ENCODE results near the gene ENDOV. TPM values are rescaled to one million over a fixed set of nuclear protein-coding genes. Genes with fewer than 3 reads are reported as not detected.

ENDOV gene
- total RNA-seq, 2 experiments from 2014 or later: 12.3 to 13.0 TPM

DNA sequence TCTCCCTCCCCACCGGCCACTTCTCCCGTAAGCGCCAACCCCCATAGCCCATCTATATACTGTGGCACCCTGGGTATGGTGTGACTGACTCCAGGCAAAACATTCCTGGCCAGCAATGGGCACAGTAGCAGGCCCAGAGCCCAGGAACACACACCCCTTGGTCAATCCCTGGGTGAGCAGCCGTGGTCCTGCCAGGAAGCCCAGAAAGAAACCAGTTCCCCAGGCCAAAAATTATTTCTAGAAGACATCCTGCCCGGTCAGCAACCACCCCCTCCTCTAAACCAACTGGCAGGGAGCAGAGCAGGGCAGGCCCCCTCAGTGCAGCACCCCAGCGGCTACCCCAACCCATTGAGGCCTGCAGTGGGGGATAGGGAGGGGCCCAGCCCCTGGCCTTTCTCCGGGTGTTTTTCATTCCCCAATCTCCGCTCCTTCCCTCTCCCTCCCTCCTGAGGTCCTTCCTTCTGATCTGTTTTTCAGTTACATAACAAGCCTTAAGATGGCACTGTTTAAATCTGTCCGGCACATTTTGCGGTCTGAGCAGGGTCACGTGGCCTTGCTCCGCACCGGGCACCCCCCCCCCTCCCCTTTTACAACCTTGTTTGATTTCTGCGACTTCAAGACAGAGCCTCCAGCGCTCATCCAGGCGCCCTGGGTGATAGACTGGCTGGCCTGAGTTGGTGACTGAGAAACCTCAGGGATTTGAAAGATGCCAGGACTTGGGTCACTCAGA is 59.4 kb downstream of the ENDOV start:
- intact Hi-C loops (cut with DNase I, micrococcal nuclease): loop anchor here in 1 of 2 experiments (2.0 to 10.0 kb wide), 2 partner anchors 100 to 920 kb away; partner anchors contain the start of gene BAHCC1
- no peaks in the 10 kb centered on the region for H3K9me3 Mint-ChIP-seq (ENCODE audit: low read depth)
- peak overlapping the region; percentile 66 for H3K4me3 Mint-ChIP-seq
- peaks cover 7% of the 10 kb centered on the region for H3K36me3 Mint-ChIP-seq (ENCODE audit: low read depth)
- H3K27me3 Mint-ChIP-seq: peaks cover 28% of the 10 kb centered on the region
- peaks cover 19% of the 10 kb centered on the region for H3K4me1 Mint-ChIP-seq
- ATAC-seq: no peak
- H3K27ac Mint-ChIP-seq: no peak overlapping the region
- CTCF ChIA-PET: interaction anchor here (1.1 to 1.4 kb wide), 2 partner anchors 20 to 307 kb away, joined by 3 to 6 read pairs; no protein-coding TSS in a partner anchor
- POLR2A ChIA-PET: no interaction called here
- DNase-seq: peak; percentile 69

DNA sequence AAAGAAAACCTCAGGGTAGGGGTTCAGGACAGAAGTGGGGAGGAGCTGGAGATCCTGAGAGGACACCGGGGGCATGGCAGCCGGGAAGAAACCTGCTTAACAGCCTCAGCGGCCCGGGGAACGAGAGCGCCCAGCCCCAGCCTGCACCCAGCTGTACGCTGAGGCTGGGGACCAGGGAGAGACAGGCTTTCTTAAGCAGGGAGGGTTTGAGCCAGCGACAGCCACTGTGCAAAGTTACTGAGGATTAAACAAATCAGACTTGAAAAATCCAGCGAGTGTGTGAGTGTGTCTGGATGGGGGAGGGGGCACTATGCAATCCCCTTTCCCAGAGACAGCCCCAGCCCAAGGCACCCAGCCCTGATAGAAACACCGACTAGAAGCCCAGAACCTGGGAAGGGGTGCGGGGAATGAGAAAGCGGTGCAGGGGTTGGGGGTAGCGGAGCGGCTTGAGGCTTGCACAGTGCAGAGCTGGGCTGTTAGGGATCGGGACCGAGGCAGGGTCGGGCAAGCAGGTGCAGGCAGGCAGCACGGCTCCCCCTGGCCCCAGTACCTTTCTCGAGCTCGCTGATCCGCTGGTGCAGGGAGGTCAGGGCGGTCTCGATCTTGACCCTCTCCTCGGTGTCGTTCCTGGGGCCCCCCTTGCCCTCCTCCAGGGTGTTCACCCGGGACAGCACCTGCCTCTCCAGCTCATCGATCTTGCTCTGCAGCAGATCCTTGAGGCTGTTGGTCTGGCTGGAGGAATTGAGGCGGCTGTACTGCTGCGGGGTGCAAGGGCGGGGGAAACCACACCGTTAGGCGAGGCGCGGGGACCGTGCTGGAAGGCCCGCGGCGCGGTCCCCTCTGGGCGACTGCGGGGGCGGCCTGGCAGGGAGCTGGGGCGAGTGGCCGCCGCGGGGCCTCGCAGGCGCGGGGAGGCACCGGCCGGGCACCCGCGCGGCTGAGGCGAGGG is 60.3 kb downstream of the ENDOV start:
- ChIA-PET CTCF (interaction anchor here (0.5 to 1.4 kb wide), 3 partner anchors 21 to 306 kb away, joined by 3 to 6 read pairs (median 3); no protein-coding TSS in a partner anchor), POLR2A (interaction anchor here (0.6 kb wide), 1 partner anchor 48 kb away, joined by 3 read pairs; no protein-coding TSS in a partner anchor)
- Mint-ChIP-seq H3K27ac (no peak overlapping the region), H3K27me3 (peaks cover 35% of the 10 kb centered on the region), H3K4me1 (peaks cover 19% of the 10 kb centered on the region), H3K36me3 (ENCODE audit: low read depth) (peaks cover 7% of the 10 kb centered on the region), H3K9me3 (ENCODE audit: low read depth) (no peaks in the 10 kb centered on the region), H3K4me3 (peak overlapping the region; percentile 66)
- ATAC-seq (peak; percentile 47), DNase-seq (peak; percentile 38)
- intact Hi-C loops (cut with DNase I, micrococcal nuclease): loop anchor here in 1 of 2 experiments (1.0 to 10.0 kb wide), 4 partner anchors 20 to 920 kb away; partner anchors contain the start of gene BAHCC1

DNA sequence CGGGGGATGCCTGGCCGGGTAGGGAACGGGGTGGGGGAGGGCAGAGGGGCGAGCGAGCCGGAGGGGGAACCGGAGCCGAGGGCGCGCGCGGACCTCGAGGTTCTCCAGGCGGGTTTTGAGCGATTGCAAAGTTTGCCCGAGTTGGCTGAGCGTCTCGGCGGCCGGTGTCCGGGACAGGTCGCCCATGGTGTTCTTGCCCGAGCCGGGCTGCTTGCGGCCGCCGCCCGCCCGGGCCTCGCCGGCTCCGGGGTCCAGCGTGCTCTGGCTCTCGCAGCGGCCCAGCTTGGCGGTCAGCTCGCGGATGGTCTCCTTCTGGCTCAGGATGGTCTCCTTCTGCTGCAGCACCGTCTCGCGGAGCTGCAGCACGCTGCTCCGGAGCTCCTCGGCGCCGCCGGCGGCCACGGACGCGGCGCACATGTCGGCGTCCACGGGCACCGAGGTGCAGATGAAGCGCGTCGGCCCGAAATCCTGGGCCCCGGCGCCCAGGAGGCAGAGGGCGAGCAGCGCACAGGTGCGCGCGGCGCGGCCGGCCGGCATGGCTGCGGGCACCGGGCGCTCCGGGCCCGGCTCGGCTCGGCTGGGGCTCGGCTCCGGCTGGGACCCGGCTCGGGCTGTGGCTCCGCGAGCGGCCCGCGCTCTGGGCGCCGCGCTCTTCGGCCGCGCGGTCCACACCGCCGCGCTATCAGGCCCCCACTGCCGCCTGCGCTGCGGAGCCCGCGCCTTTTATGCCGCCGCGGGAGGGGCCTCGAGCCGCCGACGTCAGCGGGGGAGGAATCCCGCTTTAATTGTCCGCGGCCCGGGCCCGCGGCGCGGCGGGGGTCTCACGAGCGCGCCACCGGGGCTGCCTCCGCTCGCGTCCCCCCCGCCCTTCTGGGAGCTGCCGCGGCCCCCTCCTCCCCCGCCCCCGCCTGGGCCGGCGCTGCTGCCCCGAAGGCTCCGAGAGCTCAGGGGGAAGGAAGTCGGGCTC is 61.2 kb downstream of the ENDOV start, which contains the start of gene NPTX1:
Gene NPTX1 (minus strand): TSS at position 698 of the 967 bp plus-strand sequence. CDS start 161 bp downstream, at position 537.
- H3K4me1 Mint-ChIP-seq: peaks cover 19% of the 10 kb centered on the region
- peak; percentile 38 for DNase-seq

DNA sequence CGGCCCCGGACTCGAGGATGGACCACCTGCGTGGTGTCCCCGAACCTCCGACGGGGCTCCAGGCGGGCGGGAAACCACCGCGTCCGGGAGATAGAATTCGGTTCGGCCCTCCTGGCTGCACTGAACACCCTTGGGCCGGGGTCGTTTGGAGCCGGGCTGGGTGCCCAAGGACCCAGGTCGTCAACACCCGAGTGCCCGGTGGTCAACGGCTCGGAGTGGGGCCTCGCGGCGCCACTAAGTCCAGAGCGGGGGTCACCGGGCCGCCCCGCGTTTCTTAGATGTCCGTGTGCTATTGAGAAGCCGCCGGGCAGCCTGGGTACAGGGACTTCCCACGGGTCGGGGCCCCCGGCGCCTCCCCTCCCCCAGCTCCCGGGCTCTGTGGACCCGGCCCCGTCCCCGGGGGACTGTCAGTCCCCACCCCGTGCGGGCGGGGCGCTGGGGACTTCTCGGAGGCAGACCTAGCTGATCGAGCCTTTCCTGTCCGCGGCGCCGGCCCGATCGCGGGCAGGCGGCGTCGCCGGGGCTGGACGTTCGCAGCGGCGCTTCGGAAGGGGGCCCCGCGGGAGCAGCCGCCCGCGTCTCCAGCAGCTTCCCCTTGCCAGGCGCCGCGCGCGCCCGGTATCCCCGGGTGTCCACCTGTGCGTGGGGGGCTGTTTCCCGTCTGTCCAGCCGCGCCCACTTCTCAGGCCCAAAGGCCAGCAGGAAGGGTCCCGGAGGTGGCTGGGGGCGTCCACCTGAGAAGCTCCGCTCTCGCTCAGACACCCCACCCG is 62.1 kb downstream of the ENDOV start:
- Mint-ChIP-seq H3K9me3 (ENCODE audit: low read depth) (no peaks in the 10 kb centered on the region), H3K27ac (no peak overlapping the region), H3K36me3 (ENCODE audit: low read depth) (peaks cover 5% of the 10 kb centered on the region), H3K4me1 (peaks cover 18% of the 10 kb centered on the region), H3K27me3 (peaks cover 45% of the 10 kb centered on the region), H3K4me3 (no peak overlapping the region)
- no peak for ATAC-seq
- POLR2A ChIA-PET: interaction anchor here (0.5 to 1.0 kb wide), 2 partner anchors 12 to 22 kb away, joined by 3 to 4 read pairs; no protein-coding TSS in a partner anchor
- CTCF ChIA-PET: no interaction called here
- intact Hi-C loops (cut with DNase I, micrococcal nuclease): loop anchor here in 1 of 2 experiments (5.0 to 10.0 kb wide), 2 partner anchors 420 to 918 kb away; partner anchors contain the start of gene BAHCC1
- peak; percentile 35 for DNase-seq

More for the DNA sequence above, 61.2 kb downstream of the ENDOV start, which contains the start of gene NPTX1:
- H3K9me3 Mint-ChIP-seq (ENCODE audit: low read depth): no peaks in the 10 kb centered on the region
- no peak within 1 kb of the TSS for H3K27ac Mint-ChIP-seq
- H3K4me3 Mint-ChIP-seq: peak within 1 kb of the TSS; percentile 66
- H3K27me3 Mint-ChIP-seq: peaks cover 41% of the 10 kb centered on the region
- intact Hi-C loops (cut with DNase I, micrococcal nuclease): loop anchor here in 1 of 2 experiments (1.0 to 10.0 kb wide), 4 partner anchors 21 to 919 kb away; partner anchors contain the start of gene BAHCC1
- no peak for ATAC-seq
- peaks cover 7% of the 10 kb centered on the region for H3K36me3 Mint-ChIP-seq (ENCODE audit: low read depth)
- CTCF ChIA-PET: interaction anchor here (0.5 to 1.4 kb wide), 2 partner anchors 22 to 156 kb away, joined by 3 to 6 read pairs; no protein-coding TSS in a partner anchor
- POLR2A ChIA-PET: interaction anchor here (0.6 to 1.0 kb wide), 2 partner anchors 22 to 49 kb away, joined by 3 to 4 read pairs; no protein-coding TSS in a partner anchor

DNA sequence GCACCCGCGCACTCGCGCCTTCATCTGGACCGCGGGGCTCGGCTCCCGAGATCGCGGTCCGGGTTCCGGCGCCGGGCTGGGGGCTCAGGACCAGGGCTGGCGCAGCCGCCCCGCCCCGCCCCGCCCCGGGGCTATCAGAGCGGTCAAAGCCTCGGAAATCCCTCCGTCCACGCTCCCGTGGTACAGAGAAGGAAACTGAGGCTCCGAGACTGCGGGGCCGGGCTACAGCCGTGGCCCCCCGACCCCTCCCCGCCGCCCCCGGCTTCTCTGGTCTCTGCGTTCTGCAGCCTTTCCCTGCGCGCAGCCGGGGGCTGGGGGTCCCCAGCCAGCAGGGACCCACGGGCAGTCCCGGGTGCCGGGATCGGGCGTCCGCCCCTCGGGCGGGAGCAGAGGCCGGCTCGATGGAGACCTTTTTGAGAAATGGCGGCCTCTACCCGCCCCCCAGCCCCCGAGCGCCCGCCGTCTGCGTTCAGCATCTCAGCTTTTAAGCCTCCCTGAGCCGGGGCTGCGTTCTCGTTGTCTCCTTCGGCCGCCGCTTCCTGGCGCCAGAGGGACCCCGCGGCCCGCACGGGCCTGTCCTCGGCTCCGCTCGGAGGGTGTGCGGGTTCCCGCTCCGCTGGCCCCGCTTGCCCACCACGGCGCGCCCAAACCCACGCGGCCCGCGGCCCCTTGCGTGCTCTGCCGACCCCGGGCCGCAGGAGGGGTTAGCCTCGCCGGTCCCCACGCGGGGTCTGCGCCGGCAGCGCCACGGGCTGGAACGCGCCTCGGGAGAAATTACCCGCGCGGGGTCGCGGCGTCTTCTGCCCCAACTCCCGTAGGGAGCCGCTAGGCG is 62.9 kb downstream of the ENDOV start:
- peaks cover 13% of the 10 kb centered on the region for H3K4me1 Mint-ChIP-seq
- peaks cover 49% of the 10 kb centered on the region for H3K27me3 Mint-ChIP-seq
- ChIA-PET CTCF (no interaction called here), POLR2A (interaction anchor here (0.5 kb wide), 1 partner anchor 12 kb away, joined by 3 read pairs; no protein-coding TSS in a partner anchor)
- H3K9me3 Mint-ChIP-seq (ENCODE audit: low read depth): no peaks in the 10 kb centered on the region
- H3K36me3 Mint-ChIP-seq (ENCODE audit: low read depth): peaks cover 5% of the 10 kb centered on the region
- DNase-seq (peak; percentile 73), ATAC-seq (peak; percentile 55)
- H3K27ac Mint-ChIP-seq: no peak overlapping the region
- intact Hi-C loops (cut with DNase I, micrococcal nuclease): loop anchor here in 1 of 2 experiments (1.0 to 10.0 kb wide), 3 partner anchors 419 to 917 kb away; partner anchors contain the start of gene BAHCC1
- no peak overlapping the region for H3K4me3 Mint-ChIP-seq

DNA sequence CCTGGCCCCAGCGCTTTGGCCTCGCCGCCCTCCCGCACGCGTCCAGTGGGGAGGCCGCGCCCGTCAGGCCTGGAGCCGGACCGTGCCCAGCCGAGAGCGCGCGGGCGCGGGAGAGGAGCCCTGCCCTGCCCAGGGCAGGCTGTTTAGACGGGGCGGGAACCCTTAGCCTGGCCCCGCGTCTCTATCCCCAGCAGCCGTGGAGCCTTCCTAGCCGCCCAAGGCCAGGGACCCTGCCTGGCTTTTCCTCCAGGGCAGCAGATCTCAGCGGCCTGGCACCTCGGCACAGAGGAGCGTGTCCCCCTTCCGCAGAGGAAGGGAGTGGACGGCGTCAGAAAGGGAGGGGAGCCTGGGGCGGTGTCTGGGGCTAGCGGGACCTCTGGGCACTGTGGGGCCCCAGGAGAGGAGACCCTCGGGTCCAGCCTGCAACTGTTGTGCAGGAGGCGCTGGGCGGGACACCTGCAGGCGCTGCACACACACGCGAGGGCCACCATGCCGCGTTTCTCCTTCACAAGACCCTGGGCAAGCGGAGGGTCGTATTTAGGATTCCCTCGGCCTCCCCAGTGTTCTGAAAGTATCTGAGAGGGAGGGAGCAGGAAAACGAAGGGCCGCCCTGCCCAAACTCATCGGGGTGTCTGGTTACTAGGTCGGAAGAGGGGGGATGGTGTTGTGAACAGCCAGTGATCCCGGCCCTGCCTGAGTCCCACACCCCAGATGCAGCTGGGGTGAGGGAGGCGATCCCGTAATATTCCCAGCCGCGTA is 63.7 kb downstream of the ENDOV start:
- no peaks in the 10 kb centered on the region for H3K9me3 Mint-ChIP-seq (ENCODE audit: low read depth)
- CTCF ChIA-PET: interaction anchor here (1.0 kb wide), 1 partner anchor 24 kb away, joined by 3 read pairs; no protein-coding TSS in a partner anchor
- peaks cover 47% of the 10 kb centered on the region for H3K27me3 Mint-ChIP-seq
- H3K4me3 Mint-ChIP-seq: no peak overlapping the region
- no peak for ATAC-seq
- DNase-seq: no peak
- no peak overlapping the region for H3K27ac Mint-ChIP-seq
- no peaks in the 10 kb centered on the region for H3K36me3 Mint-ChIP-seq (ENCODE audit: low read depth)
- POLR2A ChIA-PET: no interaction called here
- peaks cover 13% of the 10 kb centered on the region for H3K4me1 Mint-ChIP-seq
- intact Hi-C loops (cut with DNase I, micrococcal nuclease): loop anchor here in 1 of 2 experiments (1.0 to 10.0 kb wide), 3 partner anchors 419 to 916 kb away; partner anchors contain the start of gene BAHCC1

DNA sequence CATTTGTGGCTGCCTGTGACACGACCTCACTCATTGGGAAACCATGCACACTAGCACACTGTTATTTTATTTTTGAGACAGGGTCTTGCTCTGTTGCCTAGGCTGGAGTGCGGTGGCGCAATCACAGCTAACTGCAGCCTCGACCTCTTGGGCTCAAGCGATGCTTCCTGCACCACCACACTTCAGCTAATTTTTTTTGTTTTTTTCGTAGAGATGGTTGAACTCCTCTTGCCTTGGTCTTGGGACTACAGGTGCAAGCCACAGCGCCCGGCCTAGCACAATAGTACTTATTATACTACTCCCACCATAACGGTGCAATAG is 64.2 kb downstream of the ENDOV start:
- Mint-ChIP-seq H3K4me3 (no peak overlapping the region), H3K9me3 (ENCODE audit: low read depth) (no peaks in the 10 kb centered on the region), H3K27ac (no peak overlapping the region), H3K27me3 (peaks cover 47% of the 10 kb centered on the region), H3K36me3 (ENCODE audit: low read depth) (no peaks in the 10 kb centered on the region), H3K4me1 (peaks cover 13% of the 10 kb centered on the region)
- intact Hi-C loops (cut with DNase I, micrococcal nuclease): loop anchor here in 1 of 2 experiments (5.0 to 10.0 kb wide), 2 partner anchors 418 to 916 kb away; partner anchors contain the start of gene BAHCC1
- DNase-seq (no peak), ATAC-seq (no peak)
- POLR2A ChIA-PET: no interaction called here
- CTCF ChIA-PET: interaction anchor here (1.0 kb wide), 1 partner anchor 24 kb away, joined by 3 read pairs; no protein-coding TSS in a partner anchor

DNA sequence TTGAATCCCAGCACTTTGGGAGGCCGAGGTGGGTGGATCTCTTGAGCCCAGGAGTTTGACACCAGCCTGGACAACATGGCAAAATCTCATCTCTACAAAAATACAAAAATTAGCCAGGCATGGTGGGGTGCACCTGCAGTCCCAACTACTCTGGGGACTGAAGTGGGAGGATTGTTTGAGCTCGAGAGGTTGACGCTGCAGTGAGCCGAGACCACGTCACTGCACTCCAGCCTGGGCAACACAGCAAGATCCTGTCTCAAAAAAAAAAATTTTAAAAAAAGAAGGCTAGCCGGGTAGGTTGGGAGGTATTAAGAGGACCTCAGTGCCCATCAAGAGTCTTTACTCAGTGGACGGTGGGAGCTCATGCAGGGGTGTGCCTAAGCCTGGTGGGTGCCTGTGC is 65.3 kb downstream of the ENDOV start:
- ChIA-PET CTCF (interaction anchor here (0.6 to 1.3 kb wide), 2 partner anchors 155 to 1451 kb away, joined by 3 to 6 read pairs; no protein-coding TSS in a partner anchor), POLR2A (no interaction called here)
- intact Hi-C loops (cut with DNase I, micrococcal nuclease): no loop called here
- DNase-seq (no peak), ATAC-seq (no peak)
- no peak overlapping the region for H3K27ac Mint-ChIP-seq
- no peak overlapping the region for H3K4me3 Mint-ChIP-seq
- peaks cover 38% of the 10 kb centered on the region for H3K27me3 Mint-ChIP-seq
- H3K36me3 Mint-ChIP-seq (ENCODE audit: low read depth): no peaks in the 10 kb centered on the region
- H3K9me3 Mint-ChIP-seq (ENCODE audit: low read depth): no peaks in the 10 kb centered on the region
- H3K4me1 Mint-ChIP-seq: peaks cover 6% of the 10 kb centered on the region

All from activated CD4-positive, alpha-beta T cell treated with anti-CD3 and anti-CD28 coated beads for 36 hours (primary cell).